IMR-90 (cell line): Measurements from ENCODE around the gene PARD3. TPM values are rescaled to one million over a fixed set of nuclear protein-coding genes. Genes with fewer than 3 reads are reported as not detected.
A peak's percentile ranks its signal among the peaks of the same experiment; 100 is the strongest.

Experiments
- ATAC-seq: fragments of 200-7000 bp; cut with Tn5 transposase; 2 replicates; pipeline ENCODE4 v1.9.1; 2020; ENCODE audit warnings: low read depth, mild to moderate bottlenecking, moderate library complexity
- BruUV-seq: library from RNA; stranded (reverse); fragments of 400-500 nt; replicated peaks from 2 replicates; lab custom pipeline; 2021; lab: Mats Ljungman, UMichigan
- CTCF ChIA-PET: fragments of 300-600 bp; formaldehyde crosslinking; extraction: SDS; loops from one replicate; lab custom pipeline; 2021; ENCODE audit warnings: antibody characterized with exemption; lab: Yijun Ruan, JAX
- POLR2A ChIA-PET: fragments of 300-600 bp; sonication (Branson Sonifier 250); formaldehyde crosslinking; loops from one replicate; lab custom pipeline; 2022; ENCODE audit warnings: antibody characterized with exemption; ENCODE audit not compliant: unreplicated experiment; lab: Charles Lee
- DNase-seq: peaks from one replicate; pipeline ENCODE4 v3.0.0; 2013
- H2AFZ ChIP-seq: replicated peaks from 2 replicates; pipeline ENCODE3; 2013; ENCODE audit warnings: low read length, mild to moderate bottlenecking; ENCODE audit not compliant: poor library complexity
- H2AK5ac ChIP-seq: 2 replicates; pipeline ENCODE4 v1.6.1; 2013; ENCODE audit warnings: low read depth, low read length, inconsistent platforms
- H2AK9ac ChIP-seq: replicated peaks from 2 replicates; pipeline ENCODE3; 2013; ENCODE audit warnings: mild to moderate bottlenecking, low read depth, low read length, moderate library complexity; ENCODE audit not compliant: poor library complexity
- H2BK120ac ChIP-seq: 2 replicates; pipeline ENCODE4 v1.6.1; 2013; ENCODE audit warnings: low read depth, low read length, inconsistent platforms
- H2BK15ac ChIP-seq: 3 replicates; pipeline ENCODE4 v1.6.1; 2013; ENCODE audit warnings: low read depth, low read length, inconsistent platforms
- H2BK20ac ChIP-seq: 2 replicates; pipeline ENCODE4 v1.6.1; 2013; ENCODE audit warnings: low read depth, mild to moderate bottlenecking, inconsistent platforms, low read length, moderate library complexity
- H2BK5ac ChIP-seq: 2 replicates; pipeline ENCODE4 v1.6.1; 2013; ENCODE audit warnings: mild to moderate bottlenecking, low read depth, low read length, inconsistent platforms; ENCODE audit not compliant: poor library complexity, severe bottlenecking
- H3K14ac ChIP-seq: replicated peaks from 2 replicates; pipeline ENCODE4 v1.6.1; 2013; ENCODE audit warnings: low read depth, low read length, inconsistent platforms
- H3K18ac ChIP-seq: 2 replicates; pipeline ENCODE4 v1.6.1; 2013; ENCODE audit warnings: low read depth, low read length, control low read depth
- H3K23ac ChIP-seq: 2 replicates; pipeline ENCODE4 v1.6.1; 2013; ENCODE audit warnings: low read depth, low read length, inconsistent platforms
- H3K27ac ChIP-seq: 2 replicates; pipeline ENCODE4 v1.5.1; 2013; ENCODE audit warnings: mild to moderate bottlenecking, control low read depth, low read length; ENCODE audit not compliant: insufficient read depth
- H3K27me3 ChIP-seq: 2 replicates; pipeline ENCODE4 v1.6.1; 2013; ENCODE audit warnings: low read length; ENCODE audit not compliant: control insufficient read depth, insufficient read depth
- H3K36me3 ChIP-seq: 2 replicates; pipeline ENCODE4 v1.6.1; 2013; ENCODE audit warnings: low read length, mixed read lengths; ENCODE audit not compliant: control insufficient read depth, insufficient read depth
- H3K4ac ChIP-seq: 2 replicates; pipeline ENCODE4 v1.6.1; 2013; ENCODE audit warnings: low read depth, low read length, inconsistent platforms
- H3K4me1 ChIP-seq: 2 replicates; pipeline ENCODE4 v1.6.1; 2013; ENCODE audit warnings: low read length, mixed read lengths; ENCODE audit not compliant: control insufficient read depth, insufficient read depth
- H3K4me2 ChIP-seq: 2 replicates; pipeline ENCODE4 v1.6.1; 2013; ENCODE audit warnings: low read depth, mild to moderate bottlenecking, control low read depth, low read length, moderate library complexity
- H3K4me3 ChIP-seq: 2 replicates; pipeline ENCODE4 v1.5.1; 2013; ENCODE audit warnings: low read depth, mild to moderate bottlenecking, control low read depth, low read length, moderate library complexity; ENCODE audit not compliant: insufficient read depth
- H3K56ac ChIP-seq: 2 replicates; pipeline ENCODE4 v1.6.1; 2013; ENCODE audit warnings: low read length, inconsistent platforms; ENCODE audit not compliant: insufficient read depth; ENCODE audit errors: extremely low read depth
- H3K79me1 ChIP-seq, 2 experiments: 2 replicates each; pipeline ENCODE4 v1.6.1; 2013; ENCODE audit warnings: low read length in 2 of 2, inconsistent platforms in 1 of 2, low read depth in 1 of 2
- H3K9ac ChIP-seq: 2 replicates; pipeline ENCODE4 v1.6.1; 2013; ENCODE audit warnings: low read depth, low read length, control low read depth
- H3K9me1 ChIP-seq: 2 replicates; pipeline ENCODE4 v1.6.1; 2013; ENCODE audit warnings: low read length, inconsistent platforms; ENCODE audit not compliant: insufficient read depth
- H3K9me3 ChIP-seq: 2 replicates; pipeline ENCODE4 v1.6.1; 2013; ENCODE audit warnings: low read length; ENCODE audit not compliant: control insufficient read depth, insufficient read depth
- H4K20me1 ChIP-seq: 2 replicates; pipeline ENCODE4 v1.6.1; 2013; ENCODE audit warnings: low read length, inconsistent platforms; ENCODE audit not compliant: insufficient read depth
- H4K5ac ChIP-seq: 2 replicates; pipeline ENCODE4 v1.6.1; 2013; ENCODE audit warnings: mild to moderate bottlenecking, low read depth, low read length, control low read depth
- H4K8ac ChIP-seq, 2 experiments: 2 replicates each; pipeline ENCODE4 v1.6.1; 2013; ENCODE audit warnings: low read depth in 2 of 2, low read length in 2 of 2, control low read depth in 1 of 2, inconsistent platforms in 1 of 2
- H4K91ac ChIP-seq: 2 replicates; pipeline ENCODE4 v1.6.1; 2013; ENCODE audit warnings: low read depth, low read length, inconsistent platforms; ENCODE audit not compliant: insufficient read depth
- BHLHE40 ChIP-seq: fragments of 150-350 bp; IDR thresholded peaks from 2 replicates; pipeline ENCODE4 v1.6.1; 2016; ENCODE audit warnings: mild to moderate bottlenecking, low read depth, low read length
- CEBPB ChIP-seq: IDR thresholded peaks from 2 replicates; pipeline ENCODE4 v1.6.1; 2012; ENCODE audit warnings: low read depth, low read length, improper control_type of control experiment
- CHD1 ChIP-seq: IDR thresholded peaks from 2 replicates; pipeline ENCODE4 v1.6.1; 2012; ENCODE audit warnings: low read depth, low read length, improper control_type of control experiment
- FOS ChIP-seq: fragments of 150-350 bp; IDR thresholded peaks from 2 replicates; pipeline ENCODE4 v1.6.1; 2016; ENCODE audit warnings: low read depth, low read length
- MAFK ChIP-seq: IDR thresholded peaks from 2 replicates; pipeline ENCODE4 v1.6.1; 2012; ENCODE audit warnings: low read depth, low read length, improper control_type of control experiment
- MAZ ChIP-seq: IDR thresholded peaks from 2 replicates; pipeline ENCODE4 v1.6.1; 2012; ENCODE audit warnings: low read depth, mild to moderate bottlenecking, low read length, improper control_type of control experiment, moderate library complexity, borderline replicate concordance
- MXI1 ChIP-seq: IDR thresholded peaks from 2 replicates; pipeline ENCODE4 v1.6.1; 2012; ENCODE audit warnings: low read depth, mild to moderate bottlenecking, low read length, moderate library complexity, borderline replicate concordance
- NFE2L2 ChIP-seq: fragments of 150-350 bp; IDR thresholded peaks from 2 replicates; pipeline ENCODE4 v1.6.1; 2016; ENCODE audit warnings: low read depth, mild to moderate bottlenecking, low read length
- POLR2A ChIP-seq: IDR thresholded peaks from 2 replicates; pipeline ENCODE4 v1.6.1; 2012; ENCODE audit warnings: mild to moderate bottlenecking, low read depth, low read length
- RAD21 ChIP-seq: IDR thresholded peaks from 2 replicates; pipeline ENCODE4 v1.6.1; 2012; ENCODE audit warnings: low read length, improper control_type of control experiment
- RCOR1 ChIP-seq: IDR thresholded peaks from 2 replicates; pipeline ENCODE4 v1.6.1; 2012; ENCODE audit warnings: mild to moderate bottlenecking, low read length, improper control_type of control experiment; ENCODE audit not compliant: insufficient replicate concordance
- SMC3 ChIP-seq: fragments of 150-350 bp; IDR thresholded peaks from 2 replicates; pipeline ENCODE4 v1.6.1; 2016; ENCODE audit warnings: low read depth, mild to moderate bottlenecking, antibody characterized with exemption, low read length, moderate library complexity
- dilution Hi-C: fragments of 300-500 bp; cut with HindIII; formaldehyde crosslinking; loops from one replicate; pipeline ENCODE4 v1.14.3; 2018; ENCODE audit warnings: low sequenced_read_pairs; ENCODE audit not compliant: unreplicated experiment
- in situ Hi-C: fragments of 300-500 bp; cut with MboI; formaldehyde crosslinking; loops from 3 replicates; pipeline ENCODE4 v1.14.3; 2019; ENCODE audit warnings: low sequenced_read_pairs, inconsistent platforms, mixed read lengths
- intact Hi-C: fragments of 100-400 bp; cut with micrococcal nuclease; formaldehyde crosslinking; loops from 2 replicates; pipeline ENCODE4 v1.10.0; 2022
- polyA plus RNA-seq, 3 experiments: library from polyadenylated mRNA; depleted of rRNA; stranded (reverse); fragments of >200 nt; gene quantifications; 2 replicates each; pipeline ENCODE4 v1.2.3, GENCODE V29; 2012; ENCODE audit warnings: low replicate concordance in 1 of 3
- total RNA-seq: library from RNA; depleted of rRNA; stranded (reverse); fragments of >200 nt; gene quantifications from 2 replicates; pipeline ENCODE4 v1.2.3, GENCODE V29; 2012
- TF ChIP-seq, protein P1 (sequence below): fragments of 150-350 bp; IDR thresholded peaks from 2 replicates; pipeline ENCODE4 v1.6.1; 2017; ENCODE audit warnings: mild to moderate bottlenecking, antibody characterized with exemption, low read length, low read depth
- TF ChIP-seq, protein P2 (sequence below): fragments of 150-350 bp; IDR thresholded peaks from 2 replicates; pipeline ENCODE4 v1.6.1; 2016; ENCODE audit warnings: low read depth, mild to moderate bottlenecking, low read length, moderate library complexity, borderline replicate concordance

Gene PARD3
- total and polyA plus RNA-seq, 2 of the 4 experiments (the other 2 are of a cell fraction) = 14.6 to 37.5 TPM

DNA sequence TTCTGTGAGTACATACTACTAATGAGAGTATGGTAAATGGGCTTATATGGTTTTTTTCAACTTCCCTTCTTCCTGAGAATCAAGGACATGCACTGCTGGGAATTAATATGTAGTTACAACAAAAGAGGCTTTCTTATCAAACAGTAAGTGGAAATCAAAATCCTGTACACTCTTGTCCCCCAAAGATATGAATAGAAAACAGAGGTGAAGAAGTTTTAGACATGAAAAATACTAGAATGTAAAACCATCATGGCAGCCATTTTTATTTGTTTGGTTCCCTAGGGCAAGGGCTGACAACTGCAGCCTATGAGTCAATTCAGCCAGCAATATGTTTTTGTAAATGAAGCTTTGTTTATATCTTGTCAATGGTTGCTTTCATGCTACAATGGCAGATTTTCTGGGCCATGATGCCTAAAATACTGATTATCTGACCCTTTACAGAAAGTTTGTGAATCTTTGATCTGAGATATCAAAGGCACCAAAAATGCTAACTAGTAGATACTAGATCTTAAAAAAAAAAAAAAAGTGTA, 422.4 kb downstream of the PARD3 start:
- Histone ChIP-seq H3K14ac (no peak overlapping the region), H2AFZ (no peak overlapping the region), H3K23ac (no peak overlapping the region), H2BK20ac (no peak overlapping the region), H2BK15ac (no peak overlapping the region), H3K9me3 (no peaks in the 10 kb centered on the region), H3K9ac (no peak overlapping the region), H3K36me3 (no peaks in the 10 kb centered on the region), H3K4me2 (no peak overlapping the region), H3K4me1 (peaks cover 2% of the 10 kb centered on the region), H3K27ac (no peak overlapping the region), H2BK5ac (no peak overlapping the region), H3K27me3 (no peaks in the 10 kb centered on the region), H3K56ac (no peak overlapping the region), H2BK120ac (no peak overlapping the region), H3K9me1 (no peaks in the 10 kb centered on the region), H3K79me1 (no peaks in the 10 kb centered on the region), H4K8ac (no peak overlapping the region), H2AK5ac (no peak overlapping the region), H3K4me3 (no peak overlapping the region), H4K91ac (no peak overlapping the region), H4K20me1 (no peaks in the 10 kb centered on the region), H4K5ac (no peak overlapping the region), H3K4ac (no peak overlapping the region), H3K18ac (no peak overlapping the region), H2AK9ac (no peak overlapping the region)
- intact Hi-C loops = no loop called here
- CTCF ChIA-PET = no interaction called here
- ATAC-seq (no peak), DNase-seq (peak; percentile 19)
- dilution Hi-C loops = no loop called here
- TF ChIP-seq, protein P1, sequence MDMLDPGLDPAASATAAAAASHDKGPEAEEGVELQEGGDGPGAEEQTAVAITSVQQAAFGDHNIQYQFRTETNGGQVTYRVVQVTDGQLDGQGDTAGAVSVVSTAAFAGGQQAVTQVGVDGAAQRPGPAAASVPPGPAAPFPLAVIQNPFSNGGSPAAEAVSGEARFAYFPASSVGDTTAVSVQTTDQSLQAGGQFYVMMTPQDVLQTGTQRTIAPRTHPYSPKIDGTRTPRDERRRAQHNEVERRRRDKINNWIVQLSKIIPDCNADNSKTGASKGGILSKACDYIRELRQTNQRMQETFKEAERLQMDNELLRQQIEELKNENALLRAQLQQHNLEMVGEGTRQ = no peak
- no peak for TF ChIP-seq MXI1
- no peak for TF ChIP-seq CEBPB
- no peak for TF ChIP-seq MAFK
- no peak for TF ChIP-seq BHLHE40
- no peak for TF ChIP-seq SMC3
- TF ChIP-seq, protein P2, sequence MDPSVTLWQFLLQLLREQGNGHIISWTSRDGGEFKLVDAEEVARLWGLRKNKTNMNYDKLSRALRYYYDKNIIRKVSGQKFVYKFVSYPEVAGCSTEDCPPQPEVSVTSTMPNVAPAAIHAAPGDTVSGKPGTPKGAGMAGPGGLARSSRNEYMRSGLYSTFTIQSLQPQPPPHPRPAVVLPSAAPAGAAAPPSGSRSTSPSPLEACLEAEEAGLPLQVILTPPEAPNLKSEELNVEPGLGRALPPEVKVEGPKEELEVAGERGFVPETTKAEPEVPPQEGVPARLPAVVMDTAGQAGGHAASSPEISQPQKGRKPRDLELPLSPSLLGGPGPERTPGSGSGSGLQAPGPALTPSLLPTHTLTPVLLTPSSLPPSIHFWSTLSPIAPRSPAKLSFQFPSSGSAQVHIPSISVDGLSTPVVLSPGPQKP = no peak
- no peak for TF ChIP-seq RAD21
- TF ChIP-seq POLR2A = no peak
- TF ChIP-seq RCOR1 = no peak
- TF ChIP-seq FOS = no peak
- no peak for TF ChIP-seq CHD1
- TF ChIP-seq NFE2L2 = no peak
- TF ChIP-seq MAZ = no peak
- in situ Hi-C loops = no loop called here
- BruUV-seq = no TSS peak
- POLR2A ChIA-PET = interaction anchor here (0.7 kb wide), 1 partner anchor 162 kb away, joined by 15 read pairs; no protein-coding TSS in a partner anchor
